ENCODE results near the gene BCL11A. TPM values are rescaled to one million over a fixed set of nuclear protein-coding genes. Genes with fewer than 3 reads are reported as not detected.

Gene BCL11A
- total RNA-seq, 4 donors from 2014 or later, result 1.5 to 8.8 (median 3.2) TPM

DNA sequence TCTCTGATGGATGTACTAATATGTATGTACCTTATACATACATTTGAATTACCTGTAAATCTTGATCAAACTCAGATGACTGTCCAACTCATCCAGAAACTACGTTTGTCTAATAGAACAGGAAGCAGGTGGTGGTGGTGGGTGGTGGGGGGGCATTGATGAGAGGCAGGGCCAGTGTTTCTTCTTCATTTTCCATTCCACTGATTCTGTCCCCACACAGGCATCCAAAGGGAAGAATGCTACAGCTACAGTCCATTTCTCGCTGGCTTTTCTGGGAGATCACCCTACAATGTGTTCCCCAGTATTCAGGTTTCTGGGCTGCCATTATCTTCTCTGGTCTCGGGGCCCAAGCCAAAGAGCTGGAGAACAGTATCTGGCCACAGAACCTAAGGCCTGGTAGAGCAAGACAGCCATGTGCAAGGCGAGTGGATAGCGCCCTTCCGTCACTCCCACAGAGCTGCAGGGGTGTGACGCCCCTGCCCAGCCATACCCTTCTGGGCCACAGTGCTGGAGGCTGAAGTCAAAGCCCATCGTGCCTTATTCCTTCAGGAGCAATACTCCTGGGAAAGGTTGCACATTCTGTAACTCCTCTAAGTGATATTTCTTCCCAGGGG, 54.5 kb downstream of the BCL11A start:
- Histone ChIP-seq H3K27ac (no peak overlapping the region), H3K9me3 (no peaks in the 10 kb centered on the region), H3K4me1 (no peaks in the 10 kb centered on the region), H3K4me3 (no peak overlapping the region), H3K27me3 (no peaks in the 10 kb centered on the region), H3K36me3 (no peaks in the 10 kb centered on the region)
- no peak for TF ChIP-seq POLR2A (IDR thresholded peaks at IDR 0.05)
- TF ChIP-seq, protein P1, sequence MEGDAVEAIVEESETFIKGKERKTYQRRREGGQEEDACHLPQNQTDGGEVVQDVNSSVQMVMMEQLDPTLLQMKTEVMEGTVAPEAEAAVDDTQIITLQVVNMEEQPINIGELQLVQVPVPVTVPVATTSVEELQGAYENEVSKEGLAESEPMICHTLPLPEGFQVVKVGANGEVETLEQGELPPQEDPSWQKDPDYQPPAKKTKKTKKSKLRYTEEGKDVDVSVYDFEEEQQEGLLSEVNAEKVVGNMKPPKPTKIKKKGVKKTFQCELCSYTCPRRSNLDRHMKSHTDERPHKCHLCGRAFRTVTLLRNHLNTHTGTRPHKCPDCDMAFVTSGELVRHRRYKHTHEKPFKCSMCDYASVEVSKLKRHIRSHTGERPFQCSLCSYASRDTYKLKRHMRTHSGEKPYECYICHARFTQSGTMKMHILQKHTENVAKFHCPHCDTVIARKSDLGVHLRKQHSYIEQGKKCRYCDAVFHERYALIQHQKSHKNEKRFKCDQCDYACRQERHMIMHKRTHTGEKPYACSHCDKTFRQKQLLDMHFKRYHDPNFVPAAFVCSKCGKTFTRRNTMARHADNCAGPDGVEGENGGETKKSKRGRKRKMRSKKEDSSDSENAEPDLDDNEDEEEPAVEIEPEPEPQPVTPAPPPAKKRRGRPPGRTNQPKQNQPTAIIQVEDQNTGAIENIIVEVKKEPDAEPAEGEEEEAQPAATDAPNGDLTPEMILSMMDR (IDR thresholded peaks at IDR 0.05), result no peak
- DNase-seq, result no peak
- intact Hi-C loops (cut with DNase I; ENCODE audit: low total_unique reads), result no loop called here

DNA sequence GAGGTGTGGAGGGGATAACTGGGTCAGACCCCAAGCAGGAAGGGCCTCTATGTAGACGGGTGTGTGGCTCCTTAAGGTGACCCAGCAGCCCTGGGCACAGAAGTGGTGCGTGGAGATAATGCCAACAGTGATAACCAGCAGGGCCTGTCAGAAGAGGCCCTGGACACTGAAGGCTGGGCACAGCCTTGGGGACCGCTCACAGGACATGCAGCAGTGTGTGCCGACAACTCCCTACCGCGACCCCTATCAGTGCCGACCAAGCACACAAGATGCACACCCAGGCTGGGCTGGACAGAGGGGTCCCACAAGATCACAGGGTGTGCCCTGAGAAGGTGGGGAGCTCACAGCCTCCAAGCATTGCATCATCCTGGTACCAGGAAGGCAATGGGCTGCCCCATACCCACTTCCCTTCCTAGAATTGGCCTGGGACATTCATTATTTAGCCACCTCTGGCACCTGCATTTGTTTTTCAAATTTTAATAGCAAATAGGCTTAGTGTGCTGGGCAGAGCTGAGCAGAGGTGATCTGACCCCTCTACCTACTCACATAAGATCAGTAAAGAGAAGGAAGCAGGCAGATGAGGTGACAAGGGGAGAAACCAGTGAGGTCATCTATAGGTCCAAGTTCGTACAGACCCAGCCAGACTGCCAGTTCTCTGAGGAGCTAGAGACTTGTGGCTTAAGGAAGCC, 55.2 kb downstream of the BCL11A start:
- Histone ChIP-seq H3K4me3 (no peak overlapping the region), H3K4me1 (no peaks in the 10 kb centered on the region), H3K9me3 (no peaks in the 10 kb centered on the region), H3K27ac (no peak overlapping the region), H3K27me3 (no peaks in the 10 kb centered on the region), H3K36me3 (no peaks in the 10 kb centered on the region)
- intact Hi-C loops (cut with DNase I; ENCODE audit: low total_unique reads), result no loop called here
- no peak for TF ChIP-seq POLR2A (IDR thresholded peaks at IDR 0.05)
- TF ChIP-seq, protein P1 (IDR thresholded peaks at IDR 0.05), result no peak
- no peak for DNase-seq

DNA sequence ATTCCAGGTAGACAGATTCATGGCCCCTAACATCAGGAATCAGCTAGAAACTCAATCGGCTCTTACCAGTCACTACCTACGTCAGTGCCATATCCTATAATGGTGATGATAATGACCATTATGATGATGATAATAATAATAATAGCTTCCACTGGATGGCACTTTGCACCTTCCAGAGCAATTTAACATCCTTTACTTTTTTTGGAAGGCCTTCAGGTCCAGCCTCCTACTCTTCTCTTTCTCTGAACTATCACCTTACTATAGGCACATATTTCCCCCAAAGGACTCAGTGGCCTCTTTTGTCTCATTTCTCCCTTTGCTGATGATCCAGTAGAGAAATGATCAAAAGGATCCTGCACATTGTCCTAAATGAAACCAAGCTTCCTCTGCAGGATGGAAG, 56.0 kb downstream of the BCL11A start:
- no peak overlapping the region for H3K27ac ChIP-seq
- intact Hi-C loops (cut with DNase I; ENCODE audit: low total_unique reads), result no loop called here
- no peaks in the 10 kb centered on the region for H3K36me3 ChIP-seq
- no peaks in the 10 kb centered on the region for H3K9me3 ChIP-seq
- no peaks in the 10 kb centered on the region for H3K27me3 ChIP-seq
- H3K4me1 ChIP-seq, result no peaks in the 10 kb centered on the region
- DNase-seq, result no peak
- TF ChIP-seq POLR2A (IDR thresholded peaks at IDR 0.05), result no peak
- TF ChIP-seq, protein P1 (IDR thresholded peaks at IDR 0.05), result no peak
- H3K4me3 ChIP-seq, result no peak overlapping the region

DNA sequence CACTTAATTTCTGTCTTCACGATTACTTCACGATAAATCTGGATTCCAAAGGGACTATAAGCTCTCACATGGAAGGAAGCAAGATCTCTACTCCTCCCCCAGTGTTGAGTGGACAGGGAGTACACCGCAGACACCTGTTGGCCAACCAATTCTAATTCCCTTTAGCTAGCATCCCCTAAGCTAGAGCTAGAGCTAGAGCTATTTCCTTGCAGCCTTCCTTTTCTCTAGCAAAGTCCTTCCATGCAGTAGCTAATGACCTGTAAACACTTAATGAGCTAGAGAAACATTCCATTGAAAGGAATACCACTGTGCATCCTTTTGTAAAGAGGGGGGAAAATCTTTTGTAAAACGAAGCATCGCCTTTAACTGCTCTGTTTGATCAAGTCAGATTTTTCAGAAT, 56.5 kb downstream of the BCL11A start:
- H3K9me3 ChIP-seq, result no peaks in the 10 kb centered on the region
- intact Hi-C loops (cut with DNase I; ENCODE audit: low total_unique reads), result no loop called here
- no peaks in the 10 kb centered on the region for H3K36me3 ChIP-seq
- H3K27me3 ChIP-seq, result no peaks in the 10 kb centered on the region
- TF ChIP-seq POLR2A (IDR thresholded peaks at IDR 0.05), result no peak
- TF ChIP-seq, protein P1 (IDR thresholded peaks at IDR 0.05), result no peak
- DNase-seq, result no peak
- H3K27ac ChIP-seq, result no peak overlapping the region
- no peaks in the 10 kb centered on the region for H3K4me1 ChIP-seq
- no peak overlapping the region for H3K4me3 ChIP-seq

DNA sequence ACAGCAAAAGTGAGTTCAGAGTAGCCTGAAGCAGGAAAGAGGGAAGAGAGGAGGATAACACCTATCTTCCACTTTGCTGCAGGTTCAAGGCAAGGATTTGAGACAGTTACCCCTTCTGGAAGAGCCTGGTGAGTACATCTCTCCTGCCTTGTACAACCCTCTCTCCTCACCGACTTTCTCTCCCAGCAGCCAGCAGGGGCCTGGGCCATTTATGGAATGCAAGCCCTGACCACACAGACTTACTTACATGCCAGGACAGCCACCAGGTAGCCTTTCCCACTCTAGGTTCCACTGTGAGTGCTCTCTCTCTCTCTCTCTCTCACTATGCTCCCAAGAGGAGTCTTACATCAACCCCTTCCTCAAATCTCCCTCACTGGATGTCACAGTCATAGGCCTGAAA, 57.0 kb downstream of the BCL11A start:
- Histone ChIP-seq H3K27me3 (no peaks in the 10 kb centered on the region), H3K4me3 (no peak overlapping the region), H3K9me3 (no peaks in the 10 kb centered on the region), H3K36me3 (no peaks in the 10 kb centered on the region), H3K27ac (no peak overlapping the region), H3K4me1 (no peaks in the 10 kb centered on the region)
- TF ChIP-seq, protein P1 (IDR thresholded peaks at IDR 0.05), result no peak
- no peak for TF ChIP-seq POLR2A (IDR thresholded peaks at IDR 0.05)
- intact Hi-C loops (cut with DNase I; ENCODE audit: low total_unique reads), result no loop called here
- DNase-seq, result no peak
